Subcutaneous adipose tissue (tissue), 4 donors: ENCODE data around the gene TMEM108. TPM values are rescaled to one million over a fixed set of nuclear protein-coding genes. Genes with fewer than 3 reads are reported as not detected.

Experiments
- CTCF ChIP-seq: fragments of 450-650 bp; IDR thresholded peaks from one replicate; pipeline ENCODE4 v1.5.1; 2016; ENCODE audit warnings: low read depth, mild to moderate bottlenecking, control low read depth, antibody characterized with exemption, moderate library complexity
- total RNA-seq, 4 donors: library from RNA; depleted of rRNA; stranded (reverse); fragments of >200 nt; gene quantifications; one replicate each; pipeline ENCODE4 v1.1.0, GENCODE V29; 2016

Gene TMEM108
- total RNA-seq, 4 donors from 2014 or later, result 0.66 to 1.0 (median 0.75) TPM; not detected in 1

DNA sequence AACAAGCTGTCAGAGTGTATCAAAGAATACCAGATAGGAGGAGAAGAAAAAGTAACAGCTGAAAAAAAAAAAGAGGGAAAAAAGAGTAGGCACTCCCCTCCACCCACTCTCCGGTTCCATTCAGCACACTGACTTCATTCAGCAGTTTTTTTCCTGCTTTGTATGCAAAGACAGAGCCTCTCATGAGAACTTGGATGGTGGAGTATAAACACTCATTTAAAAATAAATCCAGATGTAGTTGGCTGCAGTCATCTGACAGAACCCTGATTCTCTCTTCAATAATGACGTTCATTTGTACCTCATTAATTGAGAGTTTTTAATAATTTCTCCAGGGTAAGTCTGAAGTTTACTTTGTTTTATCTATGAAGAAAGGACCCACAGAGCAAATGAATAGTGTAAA lies 81.0 kb downstream of the TMEM108 start:
- TF ChIP-seq CTCF, result no peak

GRCh38 chr3:133121450-133121849 lies 83.3 kb downstream of the TMEM108 start:
- no peak for TF ChIP-seq CTCF

GRCh38 chr3:133123636-133124035 lies 85.4 kb downstream of the TMEM108 start:
- no peak for TF ChIP-seq CTCF

DNA sequence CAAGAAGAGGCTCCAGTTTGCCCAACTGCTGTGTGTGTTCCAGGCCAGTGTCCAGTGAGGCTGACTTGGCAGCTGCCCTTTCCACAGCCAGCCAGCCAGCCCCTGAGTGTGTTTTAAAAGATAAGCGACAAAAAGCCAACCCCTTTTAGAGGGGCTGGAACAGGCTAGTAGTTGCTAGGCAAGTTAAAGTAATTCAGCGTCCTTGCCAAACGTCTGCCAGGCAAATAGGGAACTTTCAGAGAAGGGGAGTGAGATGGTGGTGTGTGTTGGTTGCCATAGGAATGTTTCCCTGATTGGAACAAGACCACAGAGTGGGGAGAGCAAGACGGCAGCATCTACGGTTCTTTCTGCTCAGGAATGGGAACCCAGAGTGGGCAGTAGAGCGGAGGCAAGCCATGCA lies 86.3 kb downstream of the TMEM108 start:
- no peak for TF ChIP-seq CTCF

- TF ChIP-seq CTCF, result no peak
Measured at GRCh38 chr3:133125171-133125570, 87.0 kb downstream of the TMEM108 start.

DNA sequence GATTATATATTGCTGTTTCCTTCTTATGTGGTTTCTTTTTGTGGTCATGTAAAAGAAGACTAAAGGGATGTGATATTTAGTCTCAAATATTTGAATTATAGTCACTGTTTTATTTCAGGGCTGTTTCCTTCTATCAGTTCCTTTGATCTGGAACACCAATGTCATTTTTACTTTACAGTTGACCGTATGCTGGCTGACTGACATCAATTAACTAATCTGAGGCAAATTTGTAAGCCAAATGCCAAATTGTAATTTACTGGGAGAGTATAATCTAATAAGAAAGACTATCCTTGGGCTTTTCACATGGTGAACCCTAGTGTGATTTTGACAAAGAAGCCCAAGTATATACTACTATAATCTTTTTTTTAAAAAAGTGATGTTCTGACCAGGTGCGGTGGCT lies 87.6 kb downstream of the TMEM108 start:
- TF ChIP-seq CTCF, result no peak

- no peak for TF ChIP-seq CTCF
Measured at GRCh38 chr3:133127381-133127780, 89.2 kb downstream of the TMEM108 start.
